K562 (cell line): ENCODE measurements around the gene HOXB4. TPM values are rescaled to one million over a fixed set of nuclear protein-coding genes. Genes with fewer than 3 reads are reported as not detected.

ENCODE experiments used
- BACH1 ChIP-seq: fragments of 200-800 bp; sonication (Bioruptor generic); IDR thresholded peaks from 2 replicates; pipeline ENCODE4 v1.6.1; 2016; ENCODE audit warnings: missing genetic modification characterization, missing compliant biosample characterization
- BRD9 ChIP-seq: fragments of 450-650 bp; IDR thresholded peaks from 2 replicates; pipeline ENCODE4 v1.6.1; 2018; ENCODE audit warnings: low read depth; ENCODE audit not compliant: partially characterized antibody
- CHAMP1 ChIP-seq: fragments of 450-650 bp; IDR thresholded peaks from 2 replicates; pipeline ENCODE4 v1.6.1; 2016; ENCODE audit warnings: mild to moderate bottlenecking
- HMBOX1 ChIP-seq: sonication (generic); IDR thresholded peaks from 2 replicates; pipeline ENCODE4 v1.6.1; 2016
- HSF4 ChIP-seq: fragments of 250-450 bp; sonication (Bioruptor Pico); IDR thresholded peaks from 2 replicates; pipeline ENCODE4 v2.1.2; 2022; ENCODE audit warnings: mild to moderate bottlenecking, moderate library complexity, borderline replicate concordance
- KAT2B ChIP-seq: IDR thresholded peaks from one replicate; pipeline ENCODE4 v1.6.1; 2012; ENCODE audit warnings: low read depth, mild to moderate bottlenecking, control low read depth, inconsistent platforms, low read length, moderate library complexity
- MLLT1 ChIP-seq, 2 experiments: fragments of 450-650 bp; IDR thresholded peaks; 2 replicates each; pipeline ENCODE4 v1.6.1; 2016
- NRF1 ChIP-seq, 2 experiments: fragments of 450-650 bp; IDR thresholded peaks in 1 of 2; conservative IDR thresholded peaks in 1 of 2; 2 replicates each; pipeline ENCODE4 v1.6.1; 2014; ENCODE audit warnings: mild to moderate bottlenecking in 2 of 2
- RBM25 ChIP-seq: fragments of 200-400 bp; formaldehyde crosslinking; IDR thresholded peaks from 2 replicates; pipeline ENCODE4 v1.6.1; 2018; ENCODE audit warnings: low read length, low read depth, moderate library complexity; ENCODE audit not compliant: severe bottlenecking
- RNF2 ChIP-seq: sonication (generic); IDR thresholded peaks from 2 replicates; pipeline ENCODE4 v1.6.1; 2016
- SMARCC2 ChIP-seq: fragments of 450-650 bp; IDR thresholded peaks from 2 replicates; pipeline ENCODE4 v1.6.1; 2017; ENCODE audit warnings: antibody characterized with exemption, moderate library complexity, mild to moderate bottlenecking, low read depth
- STAG1 ChIP-seq: sonication (generic); formaldehyde crosslinking; IDR thresholded peaks from 2 replicates; pipeline ENCODE4 v1.5.0; 2020; ENCODE audit warnings: missing genetic modification reagents, borderline replicate concordance
- TAL1 ChIP-seq: fragments of 450-650 bp; IDR thresholded peaks from 2 replicates; pipeline ENCODE4 v1.6.1; 2016; ENCODE audit warnings: mild to moderate bottlenecking
- TRIM28 ChIP-seq: fragments of 450-650 bp; IDR thresholded peaks from 2 replicates; pipeline ENCODE4 v1.6.1; 2017
- ZNF253 ChIP-seq: fragments of 250-450 bp; sonication (Bioruptor Pico); conservative IDR thresholded peaks from 2 replicates; pipeline ENCODE4 v1.6.1; 2021; ENCODE audit warnings: mild to moderate bottlenecking
- ZNF274 ChIP-seq: IDR thresholded peaks from 2 replicates; pipeline ENCODE4 v1.6.1; 2011; ENCODE audit warnings: low read depth, mild to moderate bottlenecking, low read length, moderate library complexity, borderline replicate concordance
- polyA plus RNA-seq, 8 experiments: library from polyadenylated mRNA; depleted of rRNA in 4 of 8; stranded (reverse) in 5 of 8; unstranded in 3 of 8; fragments of >200 nt; fragmentation: Nextera tagmentation in 2 of 8; fragmentation: Illumina TruSeq in 1 of 8; extraction: Ambion mirVana in 2 of 8; extraction: Trizol in 1 of 8; gene quantifications; 2 replicates each; pipeline versions ENCODE4 v1.2.1 to v1.2.3, GENCODE V29; 2011 to 2014; ENCODE audit warnings: inconsistent platforms in 1 of 8, missing spikeins in 1 of 8
- total RNA-seq, 7 experiments: library from RNA; depleted of rRNA in 6 of 7; stranded (reverse); fragments of >200 nt in 6 of 7; fragmentation: Illumina TruSeq in 2 of 7; extraction: Trizol in 2 of 7; gene quantifications; 2 replicates each; pipeline versions ENCODE4 v1.2.1 to v1.2.3, GENCODE V29; 2011 to 2021; ENCODE audit warnings: low replicate concordance in 1 of 7
- TF ChIP-seq, protein P1 (sequence below): fragments of 450-650 bp; IDR thresholded peaks from 2 replicates; pipeline ENCODE4 v1.6.1; 2017; ENCODE audit warnings: antibody characterized with exemption, mild to moderate bottlenecking

HOXB4 gene
- total and polyA plus RNA-seq, 9 of the 15 experiments (the other 6 are each of a cell fraction or from before 2014, with no cell fraction given), result 1.6 to 34.9 (median 14.9) TPM

GRCh38 chr17:48610282-48611211 is 32.4 kb upstream of the HOXB4 start, which contains the start of gene HOXB7 (continued):
- TF ChIP-seq, protein P1, sequence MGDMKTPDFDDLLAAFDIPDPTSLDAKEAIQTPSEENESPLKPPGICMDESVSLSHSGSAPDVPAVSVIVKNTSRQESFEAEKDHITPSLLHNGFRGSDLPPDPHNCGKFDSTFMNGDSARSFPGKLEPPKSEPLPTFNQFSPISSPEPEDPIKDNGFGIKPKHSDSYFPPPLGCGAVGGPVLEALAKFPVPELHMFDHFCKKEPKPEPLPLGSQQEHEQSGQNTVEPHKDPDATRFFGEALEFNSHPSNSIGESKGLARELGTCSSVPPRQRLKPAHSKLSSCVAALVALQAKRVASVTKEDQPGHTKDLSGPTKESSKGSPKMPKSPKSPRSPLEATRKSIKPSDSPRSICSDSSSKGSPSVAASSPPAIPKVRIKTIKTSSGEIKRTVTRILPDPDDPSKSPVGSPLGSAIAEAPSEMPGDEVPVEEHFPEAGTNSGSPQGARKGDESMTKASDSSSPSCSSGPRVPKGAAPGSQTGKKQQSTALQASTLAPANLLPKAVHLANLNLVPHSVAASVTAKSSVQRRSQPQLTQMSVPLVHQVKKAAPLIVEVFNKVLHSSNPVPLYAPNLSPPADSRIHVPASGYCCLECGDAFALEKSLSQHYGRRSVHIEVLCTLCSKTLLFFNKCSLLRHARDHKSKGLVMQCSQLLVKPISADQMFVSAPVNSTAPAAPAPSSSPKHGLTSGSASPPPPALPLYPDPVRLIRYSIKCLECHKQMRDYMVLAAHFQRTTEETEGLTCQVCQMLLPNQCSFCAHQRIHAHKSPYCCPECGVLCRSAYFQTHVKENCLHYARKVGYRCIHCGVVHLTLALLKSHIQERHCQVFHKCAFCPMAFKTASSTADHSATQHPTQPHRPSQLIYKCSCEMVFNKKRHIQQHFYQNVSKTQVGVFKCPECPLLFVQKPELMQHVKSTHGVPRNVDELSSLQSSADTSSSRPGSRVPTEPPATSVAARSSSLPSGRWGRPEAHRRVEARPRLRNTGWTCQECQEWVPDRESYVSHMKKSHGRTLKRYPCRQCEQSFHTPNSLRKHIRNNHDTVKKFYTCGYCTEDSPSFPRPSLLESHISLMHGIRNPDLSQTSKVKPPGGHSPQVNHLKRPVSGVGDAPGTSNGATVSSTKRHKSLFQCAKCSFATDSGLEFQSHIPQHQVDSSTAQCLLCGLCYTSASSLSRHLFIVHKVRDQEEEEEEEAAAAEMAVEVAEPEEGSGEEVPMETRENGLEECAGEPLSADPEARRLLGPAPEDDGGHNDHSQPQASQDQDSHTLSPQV, result peak; percentile 53; the same call in 1 of the 2 replicates
- peak; percentile 46 for TF ChIP-seq BRD9
- TF ChIP-seq ZNF274, result no peak
- no peak for TF ChIP-seq RNF2
- TF ChIP-seq STAG1, result no peak
- no peak for TF ChIP-seq ZNF253 (CRISPR knock-in tag)
- peak; percentile 11 to 36; a peak in 1 of 4 replicates for TF ChIP-seq NRF1 (conservative IDR thresholded peaks at IDR 0.05 in 1 of 2, IDR thresholded peaks at IDR 0.05 in 1 of 2)
- TF ChIP-seq MLLT1 (IDR thresholded peaks at IDR 0.05), result no peak
- TF ChIP-seq HSF4 (CRISPR knock-in tag), result no peak
- TF ChIP-seq HMBOX1, result no peak
- TF ChIP-seq TAL1, result no peak
- TF ChIP-seq BACH1 (tag), result no peak
- no peak for TF ChIP-seq CHAMP1
- TF ChIP-seq RBM25, result peak; percentile 84
- TF ChIP-seq SMARCC2, result no peak
- no peak for TF ChIP-seq KAT2B
- no peak for TF ChIP-seq TRIM28
